Ammon's horn (tissue), 1 donor: Measurements from ENCODE around the gene RBM27.
A peak's percentile ranks its signal among the peaks of the same experiment; 100 is the strongest.
"Not testable (repeated sequence)": the region's sequence is repeated elsewhere in the genome, so short reads cannot be mapped to it uniquely, and the experiment has no call there.

Source experiments
- DNase-seq: peaks from one replicate; pipeline ENCODE4 v3.0.0-alpha.2; 2016; ENCODE audit warnings: low spot score

Gene RBM27

GRCh38 chr5:146203011-146203871 is at the start of gene RBM27:
RBM27 (plus strand) TSS chr5:146203605; CDS start chr5:146203766, 161 bp downstream.
- DNase-seq = peak; percentile 98

GRCh38 chr5:146158255-146158654 is 45.1 kb upstream of the RBM27 start:
- no peak for DNase-seq

- no peak for DNase-seq
Observed at GRCh38 chr5:146164382-146164781, 39.0 kb upstream of the RBM27 start.

GRCh38 chr5:146165460-146165859 is 37.9 kb upstream of the RBM27 start:
- no peak for DNase-seq

- DNase-seq = no peak
Observed at GRCh38 chr5:146165903-146166302, 37.5 kb upstream of the RBM27 start.

- no peak for DNase-seq
Observed at GRCh38 chr5:146169076-146169475, 34.3 kb upstream of the RBM27 start.

GRCh38 chr5:146173049-146173448 is 30.4 kb upstream of the RBM27 start:
- DNase-seq = not testable (repeated sequence)

- no peak for DNase-seq
Observed at GRCh38 chr5:146173597-146173996, 29.8 kb upstream of the RBM27 start.

GRCh38 chr5:146176805-146177204 is 26.6 kb upstream of the RBM27 start:
- DNase-seq = no peak

- DNase-seq = no peak
Observed at GRCh38 chr5:146179696-146180095, 23.7 kb upstream of the RBM27 start.

GRCh38 chr5:146183403-146183802 is 20.0 kb upstream of the RBM27 start:
- DNase-seq = not testable (repeated sequence)

- DNase-seq = no peak
Observed at GRCh38 chr5:146185161-146185560, 18.2 kb upstream of the RBM27 start.

- DNase-seq = no peak
Observed at GRCh38 chr5:146188358-146188757, 15.0 kb upstream of the RBM27 start.

GRCh38 chr5:146192571-146193043 is 10.8 kb upstream of the RBM27 start:
- no peak for DNase-seq

GRCh38 chr5:146193285-146193684 is 10.1 kb upstream of the RBM27 start:
- no peak for DNase-seq

GRCh38 chr5:146194997-146195396 is 8.4 kb upstream of the RBM27 start:
- DNase-seq = not testable (repeated sequence)

- no peak for DNase-seq
Observed at GRCh38 chr5:146196459-146197048, 6.9 kb upstream of the RBM27 start.

- DNase-seq = no peak
Observed at GRCh38 chr5:146199176-146199815, 4.1 kb upstream of the RBM27 start.

GRCh38 chr5:146201795-146202194 is 1.6 kb upstream of the RBM27 start:
- not testable (repeated sequence) for DNase-seq

GRCh38 chr5:146203872-146204192 is 427 bp downstream of the RBM27 start:
- no peak for DNase-seq

- no peak for DNase-seq
Observed at GRCh38 chr5:146205499-146206202, 2.2 kb downstream of the RBM27 start.

- DNase-seq = no peak
Observed at GRCh38 chr5:146206257-146206656, 2.9 kb downstream of the RBM27 start.
